Measurements from ENCODE around the gene RNU5B-1.

DNA sequence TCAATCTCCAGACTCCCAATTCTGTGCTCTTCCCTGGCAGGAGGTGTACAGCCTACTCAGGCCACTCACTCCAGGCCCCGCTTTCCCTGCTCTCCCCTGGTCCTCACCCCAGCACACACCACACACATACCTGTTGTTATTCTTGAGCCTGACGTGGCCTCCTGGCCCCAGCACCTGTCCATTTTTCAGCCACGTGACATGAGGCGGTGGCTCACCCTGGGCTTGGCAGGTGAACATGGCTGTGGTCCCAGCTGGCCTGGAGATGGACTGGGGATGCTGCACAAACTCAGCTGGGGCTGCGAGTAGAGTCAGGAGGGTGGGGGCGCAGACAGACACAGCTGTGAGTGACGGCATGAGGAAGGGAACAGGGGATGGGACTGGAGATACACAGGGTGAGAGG is 27.3 kb downstream of the RNU5B-1 start:
- no peak for TF ChIP-seq CHD2 (IDR thresholded peaks at IDR 0.05; ENCODE audit: low read depth, low read length)
- TF ChIP-seq, protein P1, sequence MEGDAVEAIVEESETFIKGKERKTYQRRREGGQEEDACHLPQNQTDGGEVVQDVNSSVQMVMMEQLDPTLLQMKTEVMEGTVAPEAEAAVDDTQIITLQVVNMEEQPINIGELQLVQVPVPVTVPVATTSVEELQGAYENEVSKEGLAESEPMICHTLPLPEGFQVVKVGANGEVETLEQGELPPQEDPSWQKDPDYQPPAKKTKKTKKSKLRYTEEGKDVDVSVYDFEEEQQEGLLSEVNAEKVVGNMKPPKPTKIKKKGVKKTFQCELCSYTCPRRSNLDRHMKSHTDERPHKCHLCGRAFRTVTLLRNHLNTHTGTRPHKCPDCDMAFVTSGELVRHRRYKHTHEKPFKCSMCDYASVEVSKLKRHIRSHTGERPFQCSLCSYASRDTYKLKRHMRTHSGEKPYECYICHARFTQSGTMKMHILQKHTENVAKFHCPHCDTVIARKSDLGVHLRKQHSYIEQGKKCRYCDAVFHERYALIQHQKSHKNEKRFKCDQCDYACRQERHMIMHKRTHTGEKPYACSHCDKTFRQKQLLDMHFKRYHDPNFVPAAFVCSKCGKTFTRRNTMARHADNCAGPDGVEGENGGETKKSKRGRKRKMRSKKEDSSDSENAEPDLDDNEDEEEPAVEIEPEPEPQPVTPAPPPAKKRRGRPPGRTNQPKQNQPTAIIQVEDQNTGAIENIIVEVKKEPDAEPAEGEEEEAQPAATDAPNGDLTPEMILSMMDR (IDR thresholded peaks at IDR 0.05 in 2 of 3, conservative IDR thresholded peaks at IDR 0.05 in 1 of 3; ENCODE audit: insufficient read depth in 2 of 3, low read depth in 1 of 3, low read length in 3 of 3) = no peak
- no peak for TF ChIP-seq EZH2 (IDR thresholded peaks at IDR 0.05; ENCODE audit: borderline replicate concordance, low read depth, low read length)
- TF ChIP-seq NR2C2 (CRISPR knock-in tag; IDR thresholded peaks at IDR 0.05) = no peak
- no peak for TF ChIP-seq NR2C2 (tag; IDR thresholded peaks at IDR 0.05)
- no peak for TF ChIP-seq NRF1 (conservative IDR thresholded peaks at IDR 0.05 in 1 of 2, IDR thresholded peaks at IDR 0.05 in 1 of 2)
- TF ChIP-seq ZNF696 (CRISPR knock-in tag; conservative IDR thresholded peaks at IDR 0.05) = no peak
- no peak for TF ChIP-seq MYC (IDR thresholded peaks at IDR 0.05; ENCODE audit: low read depth, low read length)
- no peak for TF ChIP-seq MYC (CRISPR knock-in tag; IDR thresholded peaks at IDR 0.05; ENCODE audit: borderline replicate concordance, low read depth)

Measured in K562 (cell line).